ENCODE data around the gene FOXN3.

FOXN3 gene

DNA sequence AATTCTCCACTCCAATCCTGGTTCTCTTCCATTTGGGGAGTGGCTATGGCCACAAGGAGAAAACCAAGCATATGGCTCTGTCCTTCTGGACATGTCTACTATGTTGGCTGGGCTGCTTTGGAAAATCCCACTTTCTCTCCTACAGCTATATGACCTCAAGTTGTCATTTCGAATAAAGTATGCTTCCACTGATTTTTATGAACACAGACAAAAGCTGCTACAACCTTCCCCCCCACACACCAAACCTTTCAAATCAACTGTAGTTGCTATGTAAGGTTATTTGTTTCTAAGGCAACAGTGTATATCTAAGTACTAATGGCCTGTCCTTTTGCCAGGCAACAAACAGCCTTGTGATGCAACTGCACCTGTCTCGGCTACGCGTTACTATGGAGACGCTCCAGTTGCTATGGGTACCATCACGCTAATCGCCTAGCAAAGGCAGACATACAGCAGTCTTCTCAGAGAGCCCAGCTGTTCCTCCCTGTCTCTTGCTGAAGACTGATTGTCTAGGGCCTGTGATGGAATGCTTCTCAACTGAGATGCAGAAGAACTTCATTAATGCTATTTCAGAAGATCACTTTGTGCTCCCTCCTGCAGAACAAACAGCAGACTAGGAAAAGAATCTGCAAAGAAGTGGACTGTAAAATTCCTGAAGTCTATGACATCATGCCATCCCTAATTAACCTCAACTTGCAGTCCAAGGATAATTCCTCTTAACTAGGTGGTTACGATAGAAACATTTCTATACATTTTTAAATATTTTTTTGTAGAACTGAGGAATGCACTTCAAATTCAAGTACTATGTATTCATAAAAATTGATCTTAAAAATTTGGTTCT, 67.6 kb downstream of the FOXN3 start:
- peak; percentile 31 for DNase-seq
- in situ Hi-C loops (cut with MboI; ENCODE audit: low pct_unique_long_range_greater_than_20kb, low sequenced_read_pairs) = no loop called here

DNA sequence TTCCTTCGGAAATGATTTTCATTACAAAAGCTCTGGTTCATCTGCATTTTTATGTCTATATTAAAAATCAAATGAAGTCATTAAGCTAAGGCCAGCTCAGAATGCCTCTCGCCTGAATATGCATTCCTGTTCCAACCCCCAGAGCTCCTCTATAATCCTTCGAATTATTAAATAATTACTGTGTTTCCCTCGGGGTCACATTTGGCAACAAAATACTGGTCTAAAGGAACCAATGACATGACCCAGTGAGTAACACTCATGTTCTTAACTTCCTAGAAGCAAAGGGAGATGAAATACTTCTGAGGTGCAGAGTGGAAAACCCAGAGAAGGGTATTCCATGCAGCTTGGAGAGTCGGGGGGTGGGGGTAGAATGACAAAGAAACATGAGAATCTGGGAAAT, 68.3 kb downstream of the FOXN3 start:
- in situ Hi-C loops (cut with MboI; ENCODE audit: low pct_unique_long_range_greater_than_20kb, low sequenced_read_pairs) = no loop called here
- DNase-seq = no peak

DNA sequence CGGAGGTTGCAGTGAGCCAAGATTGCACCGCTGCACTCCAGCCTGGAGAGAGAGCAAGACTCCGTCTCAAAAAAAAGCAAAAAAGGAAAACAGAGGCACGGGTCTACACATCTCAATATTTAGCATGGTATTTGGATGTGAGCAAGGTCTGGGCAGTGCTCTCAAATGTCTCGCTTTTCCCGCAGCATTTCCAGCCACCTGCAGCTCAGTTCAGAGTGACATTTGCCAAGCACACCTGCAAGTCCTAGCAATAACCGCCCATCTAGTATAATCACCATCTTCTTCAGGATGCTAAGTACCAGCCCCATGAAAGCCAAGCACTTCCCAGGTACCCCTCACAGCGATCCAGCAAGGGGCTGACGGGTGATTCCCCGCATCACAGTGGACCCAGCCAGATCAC, 69.1 kb downstream of the FOXN3 start:
- DNase-seq = no peak
- in situ Hi-C loops (cut with MboI; ENCODE audit: low pct_unique_long_range_greater_than_20kb, low sequenced_read_pairs) = no loop called here

DNA sequence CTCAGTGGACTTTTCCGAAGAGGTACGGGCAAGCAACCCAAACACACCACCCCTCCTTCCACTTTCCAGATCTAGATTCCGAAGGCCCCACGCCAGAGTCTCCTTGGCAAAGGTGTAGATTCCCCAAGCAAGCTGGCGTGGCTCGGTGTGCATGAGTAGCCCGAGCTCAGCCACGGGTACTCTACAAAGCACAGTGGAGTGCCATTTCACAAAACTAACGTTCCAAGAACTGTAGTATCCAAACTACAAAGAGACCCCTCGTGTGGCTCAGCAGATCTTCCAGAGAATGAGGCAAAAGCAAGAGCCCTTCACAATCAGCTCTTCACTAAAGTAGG, 72.1 kb downstream of the FOXN3 start:
- no peak for DNase-seq
- in situ Hi-C loops (cut with MboI; ENCODE audit: low pct_unique_long_range_greater_than_20kb, low sequenced_read_pairs) = no loop called here

DNA sequence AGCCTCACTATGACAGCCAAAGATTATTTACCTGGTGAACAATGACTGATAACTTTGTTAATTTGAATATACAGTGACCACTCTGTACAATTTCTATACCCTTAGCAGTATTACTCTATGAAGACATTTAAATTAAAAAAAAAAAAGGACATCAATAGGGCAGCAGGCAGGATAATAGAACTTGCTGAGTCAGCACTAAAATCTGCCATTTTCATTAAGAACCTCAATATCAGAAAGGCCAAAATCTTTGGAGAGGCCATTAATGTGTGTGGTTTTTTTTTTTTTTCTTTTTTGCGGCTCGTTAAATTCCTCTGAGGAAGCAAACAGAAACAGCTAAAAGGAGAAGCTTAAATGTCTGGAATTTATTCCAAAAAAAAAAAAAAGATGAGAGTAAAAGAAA, 73.7 kb downstream of the FOXN3 start:
- in situ Hi-C loops (cut with MboI; ENCODE audit: low pct_unique_long_range_greater_than_20kb, low sequenced_read_pairs) = no loop called here
- no peak for DNase-seq

DNA sequence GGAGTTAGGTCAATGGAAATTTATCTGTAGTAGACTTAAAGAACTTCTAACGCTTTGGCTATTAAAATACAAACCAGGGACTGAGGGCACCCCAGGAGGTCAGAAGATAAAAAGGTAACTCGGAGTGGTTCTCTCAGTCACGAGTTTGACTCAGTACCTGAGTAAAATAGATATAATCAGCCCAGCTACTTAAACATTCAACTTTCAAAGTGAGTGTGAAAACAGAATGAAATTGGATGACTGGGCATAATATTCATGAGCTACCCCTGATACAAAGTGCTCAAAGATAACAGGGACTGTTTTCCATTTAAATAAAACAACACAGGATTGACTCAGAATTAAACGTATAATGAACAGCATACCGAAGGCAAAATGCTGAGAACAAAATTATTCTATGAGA, 75.0 kb downstream of the FOXN3 start:
- in situ Hi-C loops (cut with MboI; ENCODE audit: low pct_unique_long_range_greater_than_20kb, low sequenced_read_pairs) = no loop called here
- DNase-seq = no peak

DNA sequence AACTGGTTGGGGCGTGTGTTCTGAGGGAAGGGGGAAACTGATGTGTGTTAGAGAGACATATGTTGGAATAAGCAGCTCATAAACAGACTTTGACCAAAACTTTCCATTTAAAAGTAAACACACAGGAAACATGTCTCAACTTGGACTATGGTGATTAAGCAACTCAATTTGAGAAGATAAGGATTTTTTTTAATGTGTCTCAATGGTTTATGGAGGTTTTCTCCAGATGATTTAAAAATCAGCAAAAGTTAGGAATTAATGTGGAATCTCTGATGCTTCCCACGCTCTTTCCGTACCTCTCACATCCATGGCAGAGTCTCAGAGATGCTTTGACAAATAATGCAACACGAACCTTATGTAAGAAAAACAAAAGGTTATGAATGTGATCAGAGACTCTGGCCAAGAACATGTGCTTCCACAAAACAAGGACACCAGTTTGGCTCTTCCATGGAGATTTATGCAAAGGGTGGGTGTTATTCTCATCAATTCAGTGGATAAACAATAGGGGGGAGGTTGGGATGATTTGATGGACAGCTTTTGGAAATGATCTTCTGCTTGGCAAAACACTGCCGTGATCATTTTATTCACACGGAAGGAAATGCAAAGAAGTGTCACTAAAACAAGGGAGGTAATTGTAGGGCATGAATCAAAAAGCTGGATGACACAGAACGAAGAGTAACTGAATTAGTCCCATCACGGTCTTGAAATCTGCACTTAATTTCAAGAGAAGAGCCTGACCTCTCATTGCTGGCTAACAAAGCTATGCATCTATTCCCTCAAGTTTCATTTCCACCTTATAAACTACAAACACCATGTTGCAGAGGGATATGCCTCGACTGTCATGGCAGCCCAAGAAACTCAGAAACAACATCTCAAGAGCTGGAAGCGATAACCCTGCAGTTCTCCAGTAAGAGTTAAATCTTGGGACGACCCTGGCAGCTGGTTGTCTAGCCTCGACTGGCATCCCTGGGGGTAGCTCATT, 76.5 kb downstream of the FOXN3 start:
- in situ Hi-C loops (cut with MboI; ENCODE audit: low pct_unique_long_range_greater_than_20kb, low sequenced_read_pairs) = no loop called here
- DNase-seq = peak; percentile 25

DNA sequence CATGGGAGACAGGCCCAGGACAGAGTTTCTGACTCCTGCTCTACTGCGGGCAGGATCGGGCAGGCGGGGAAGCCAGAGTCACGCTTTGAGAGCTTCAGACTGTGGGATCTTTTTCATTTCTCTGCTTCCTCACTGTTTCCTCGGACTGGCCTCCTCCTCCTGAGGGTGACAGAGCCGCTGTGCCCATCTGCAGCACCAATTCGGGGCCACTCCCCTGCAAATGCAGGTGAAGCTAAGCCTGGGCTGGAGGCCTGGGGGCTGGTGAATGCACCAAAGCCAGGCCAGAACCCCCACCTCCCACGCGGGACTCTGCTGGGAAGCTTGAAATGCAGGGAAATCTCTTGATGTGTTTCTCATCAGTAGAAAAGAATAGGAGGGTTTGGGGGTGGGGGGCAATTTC, 77.5 kb downstream of the FOXN3 start:
- DNase-seq = no peak
- in situ Hi-C loops (cut with MboI; ENCODE audit: low pct_unique_long_range_greater_than_20kb, low sequenced_read_pairs) = no loop called here

DNA sequence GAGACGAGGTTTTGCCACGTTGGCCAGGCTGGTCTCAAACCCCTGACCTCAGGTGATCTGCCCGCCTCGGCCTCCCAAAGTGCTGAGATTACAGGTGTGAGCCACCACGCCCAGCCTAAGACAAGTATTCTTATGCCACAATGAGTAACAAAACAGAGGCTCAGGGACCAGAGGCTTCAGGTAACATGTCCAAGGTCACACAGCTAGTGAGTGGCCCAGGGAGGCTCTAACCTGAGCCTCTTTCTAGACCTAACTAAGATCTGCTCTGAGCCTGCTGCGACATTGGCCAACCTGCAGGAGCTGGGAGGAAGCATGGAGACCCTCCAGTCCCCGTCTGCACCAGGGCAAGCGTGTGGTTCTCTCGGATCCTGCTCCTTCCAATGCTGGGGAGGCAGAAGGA, 77.9 kb downstream of the FOXN3 start:
- in situ Hi-C loops (cut with MboI; ENCODE audit: low pct_unique_long_range_greater_than_20kb, low sequenced_read_pairs) = no loop called here

DNA sequence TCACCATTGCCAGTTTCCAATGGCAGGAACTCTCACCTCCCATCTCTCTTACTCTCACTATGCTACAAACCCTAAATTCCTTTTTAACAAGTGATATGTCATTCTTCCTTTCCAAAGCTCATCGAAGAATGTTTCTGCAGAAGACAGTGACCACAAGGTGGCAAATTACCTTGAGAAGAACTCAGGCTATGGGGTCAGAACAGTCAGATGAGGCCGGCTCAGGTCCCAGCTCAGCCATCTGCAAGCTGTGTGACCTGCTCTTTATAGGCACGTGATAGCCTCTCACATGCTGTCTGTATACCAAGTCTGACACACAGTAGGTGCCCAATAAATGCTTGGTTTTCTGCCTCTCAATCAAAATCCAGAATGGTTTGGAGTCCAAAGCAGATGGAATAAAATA, 80.7 kb downstream of the FOXN3 start:
- in situ Hi-C loops (cut with MboI; ENCODE audit: low pct_unique_long_range_greater_than_20kb, low sequenced_read_pairs) = no loop called here
- peak; percentile 20 for DNase-seq

More for the DNA sequence above, 77.9 kb downstream of the FOXN3 start:
- DNase-seq = no peak

DNA sequence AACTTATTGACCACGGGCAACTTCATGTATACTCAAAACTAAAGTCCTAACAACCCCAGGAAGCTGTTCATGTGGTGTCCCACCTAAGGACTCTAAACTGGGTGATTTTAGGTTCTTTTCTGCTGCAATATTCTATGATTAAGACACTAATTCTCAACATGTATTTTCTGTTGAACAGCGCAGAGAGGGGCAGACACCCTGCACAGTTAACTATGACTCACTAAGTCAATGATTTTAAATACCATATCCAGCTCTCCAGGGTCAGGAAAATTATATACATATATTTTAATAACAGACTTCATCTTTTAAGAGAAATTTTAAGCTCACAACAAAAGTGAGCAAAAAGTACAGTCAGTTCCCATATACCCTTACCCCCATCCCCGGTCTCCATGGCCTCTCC, 85.0 kb downstream of the FOXN3 start:
- DNase-seq = no peak
- in situ Hi-C loops (cut with MboI; ENCODE audit: low pct_unique_long_range_greater_than_20kb, low sequenced_read_pairs) = no loop called here

DNA sequence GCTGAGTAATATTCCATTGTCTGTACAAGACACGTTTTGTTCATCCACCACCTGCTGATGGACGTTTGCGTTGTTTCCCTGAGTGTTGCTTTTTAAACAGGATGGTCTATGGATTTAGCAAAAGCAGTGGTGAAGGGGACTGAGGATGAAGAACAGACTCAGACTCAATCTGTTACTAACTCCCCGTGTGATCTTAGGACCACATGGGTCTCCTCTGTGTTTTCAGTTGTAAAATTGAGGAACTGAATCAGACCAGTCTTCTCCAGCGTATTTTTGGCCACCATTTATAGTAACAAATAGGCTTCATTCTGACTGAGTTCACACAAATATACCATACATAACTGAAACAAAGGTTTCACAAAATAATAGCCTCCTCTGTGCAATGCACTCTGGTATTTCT, 85.6 kb downstream of the FOXN3 start:
- peak; percentile 18 for DNase-seq
- in situ Hi-C loops (cut with MboI; ENCODE audit: low pct_unique_long_range_greater_than_20kb, low sequenced_read_pairs) = no loop called here

DNA sequence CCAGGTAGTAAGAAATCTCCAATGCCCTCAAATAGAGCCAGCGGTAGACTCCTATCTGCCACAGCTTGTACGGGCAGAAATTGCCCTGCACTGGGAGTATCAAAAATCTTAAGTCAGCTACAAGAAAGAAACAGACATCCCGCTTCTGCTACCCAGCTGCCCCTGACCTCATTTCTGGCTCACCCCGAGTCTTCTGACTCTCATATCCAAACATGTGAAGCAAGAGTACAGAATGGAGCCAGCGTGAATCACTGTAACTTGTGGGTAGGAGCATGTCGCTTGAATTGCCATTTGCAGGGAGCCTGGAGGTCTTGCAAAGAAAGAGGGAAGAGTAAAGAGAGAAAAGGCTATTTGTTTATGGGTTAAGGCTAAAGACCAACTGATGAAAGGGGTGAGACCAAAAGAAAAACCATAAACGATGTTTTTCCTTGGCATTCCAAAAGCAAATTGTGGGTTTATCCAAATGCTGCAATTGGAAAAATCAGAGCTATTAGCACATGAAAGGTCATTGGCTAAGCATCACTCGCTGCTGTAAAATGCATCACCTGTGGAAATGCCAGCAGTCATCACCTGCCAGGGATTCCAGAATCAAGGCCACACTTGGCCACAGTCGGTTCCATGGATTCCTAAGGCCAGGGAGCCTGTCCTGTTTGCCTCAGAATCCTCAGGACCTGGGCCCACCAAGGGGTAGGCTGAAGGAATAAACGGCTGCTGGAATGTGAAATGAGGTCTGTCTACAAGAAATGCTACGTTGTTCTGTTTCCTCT, 86.6 kb downstream of the FOXN3 start:
- DNase-seq = no peak
- in situ Hi-C loops (cut with MboI; ENCODE audit: low pct_unique_long_range_greater_than_20kb, low sequenced_read_pairs) = no loop called here

DNA sequence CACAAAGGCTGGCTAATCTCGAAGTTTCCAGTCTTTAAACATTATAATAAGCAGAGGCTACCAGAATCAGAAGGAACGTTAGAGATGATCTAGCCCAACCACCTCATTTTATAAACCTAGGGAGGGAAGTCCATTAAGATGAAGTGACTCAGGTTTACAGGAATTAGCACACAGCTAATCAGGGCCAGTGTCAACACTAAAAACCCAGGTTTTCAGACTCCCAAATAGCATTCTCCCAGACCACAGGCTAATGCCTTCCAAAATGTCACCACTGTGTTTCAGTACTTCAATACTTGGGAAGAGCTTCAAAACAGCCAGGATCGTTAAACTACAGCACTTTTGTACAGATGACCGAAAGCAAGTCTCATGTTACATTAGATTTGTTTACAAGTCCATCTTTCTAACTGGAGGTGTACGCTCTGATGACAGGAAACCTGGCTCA, 89.2 kb downstream of the FOXN3 start:
- no peak for DNase-seq
- in situ Hi-C loops (cut with MboI; ENCODE audit: low pct_unique_long_range_greater_than_20kb, low sequenced_read_pairs) = no loop called here

DNA sequence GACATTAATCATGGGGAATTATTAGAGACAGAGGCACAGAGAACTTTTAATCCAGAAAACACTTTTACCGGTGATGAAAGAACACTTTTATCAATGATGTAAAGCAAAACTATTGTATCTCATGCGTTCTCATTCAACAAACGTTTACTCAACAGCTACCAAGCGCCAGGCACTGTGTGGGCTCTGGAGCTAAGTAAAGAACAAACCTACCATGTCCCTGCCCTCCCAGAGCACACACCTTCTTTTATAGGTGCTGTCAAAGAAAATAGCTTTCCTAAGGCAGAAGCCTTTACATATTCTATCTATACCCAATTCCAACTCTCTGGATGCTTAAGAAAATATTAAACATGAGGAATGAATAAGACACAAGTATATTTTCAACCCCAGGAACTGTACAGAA, 91.1 kb downstream of the FOXN3 start:
- no peak for DNase-seq
- in situ Hi-C loops (cut with MboI; ENCODE audit: low pct_unique_long_range_greater_than_20kb, low sequenced_read_pairs) = no loop called here

DNA sequence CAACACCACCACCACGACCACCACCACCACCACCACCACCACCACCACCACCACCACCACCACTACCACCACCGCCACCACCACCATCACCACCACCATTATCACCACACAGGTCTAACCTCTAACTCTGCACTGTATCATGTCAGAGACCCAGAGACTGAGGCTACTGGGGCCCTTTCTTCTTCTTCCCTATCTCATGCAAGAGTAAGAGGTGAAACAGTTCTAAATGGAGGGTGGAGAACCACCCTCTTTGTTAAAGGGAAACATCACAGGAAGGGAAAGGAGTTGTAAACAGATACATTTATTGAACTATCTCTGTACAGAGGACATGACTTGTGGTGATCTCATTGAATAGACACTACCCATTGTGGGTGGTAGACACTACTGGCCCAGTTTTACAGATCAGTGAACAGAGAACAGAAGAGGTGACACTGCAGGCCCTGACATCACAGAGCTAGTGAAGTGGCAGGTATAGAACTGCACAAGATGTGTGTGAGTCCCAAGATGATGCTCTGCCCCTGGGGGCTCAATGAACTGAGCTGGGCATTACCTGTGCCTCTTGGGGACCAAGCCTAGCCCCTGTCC, 91.6 kb downstream of the FOXN3 start:
- in situ Hi-C loops (cut with MboI; ENCODE audit: low pct_unique_long_range_greater_than_20kb, low sequenced_read_pairs) = no loop called here
- no peak for DNase-seq

DNA sequence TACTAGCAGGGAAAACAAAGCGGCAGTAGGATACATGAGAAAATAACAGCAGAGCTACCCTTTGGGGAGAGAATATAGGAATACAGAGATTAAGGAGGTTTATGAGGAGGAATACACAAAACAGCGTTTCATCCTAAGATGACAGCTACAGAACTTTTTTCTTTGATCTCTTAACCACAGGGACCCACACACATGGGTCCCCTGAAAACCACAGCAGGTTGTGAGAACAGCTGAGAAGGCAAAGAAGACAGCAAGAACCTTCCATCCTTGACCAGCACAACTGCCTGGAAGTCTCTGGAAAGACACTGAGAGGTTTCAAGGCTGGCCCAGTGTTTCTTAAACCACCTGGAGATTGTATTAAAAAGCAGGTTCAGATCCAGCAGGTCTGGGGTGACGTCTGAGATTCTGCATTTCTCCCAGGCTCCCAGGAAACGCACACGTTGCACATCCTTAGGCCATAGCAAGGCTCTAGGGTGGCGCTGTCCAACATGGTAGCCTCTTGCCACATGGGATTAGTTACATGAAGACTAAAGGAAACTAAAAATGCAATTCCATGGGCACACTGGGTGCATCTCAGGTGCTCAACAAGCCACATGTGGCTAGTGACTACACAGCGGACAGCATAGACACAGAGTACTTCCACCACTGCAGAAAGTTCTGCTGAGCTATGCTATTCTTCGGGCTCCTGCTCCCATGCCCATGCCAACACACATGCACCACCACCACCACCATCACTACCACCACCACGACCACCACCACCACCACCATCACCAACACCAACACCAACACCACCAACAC, 92.3 kb downstream of the FOXN3 start:
- in situ Hi-C loops (cut with MboI; ENCODE audit: low pct_unique_long_range_greater_than_20kb, low sequenced_read_pairs) = no loop called here
- DNase-seq = no peak

DNA sequence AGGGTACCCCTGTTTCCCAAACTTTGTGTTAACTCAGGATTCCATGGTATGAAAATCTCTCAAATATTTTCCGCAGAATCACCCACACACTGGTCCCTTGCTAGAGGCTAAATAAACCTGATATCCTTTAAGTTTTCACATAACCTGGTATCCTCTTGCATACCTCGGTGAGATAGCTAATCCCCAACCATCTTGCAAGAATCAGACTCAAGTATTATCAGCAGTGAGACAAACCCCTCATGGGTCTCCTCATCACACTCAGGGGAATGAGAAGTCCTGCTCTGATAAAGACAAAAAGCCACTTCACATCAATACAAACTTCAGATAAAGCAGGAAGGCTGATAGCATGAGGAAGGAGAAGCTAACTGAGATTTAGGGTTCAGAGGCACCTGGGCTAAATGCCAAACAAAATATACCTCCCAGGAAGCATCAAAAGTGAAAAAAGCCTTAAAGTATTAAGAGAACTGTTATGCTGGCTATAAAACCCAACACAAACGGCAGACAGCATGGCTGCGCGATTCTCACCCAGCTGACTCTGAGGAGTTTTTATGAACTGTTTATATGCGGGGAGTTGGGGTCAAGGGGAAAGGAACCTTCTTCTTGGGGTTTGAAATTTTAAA, 96.5 kb downstream of the FOXN3 start:
- in situ Hi-C loops (cut with MboI; ENCODE audit: low pct_unique_long_range_greater_than_20kb, low sequenced_read_pairs) = no loop called here
- no peak for DNase-seq

All from KBM-7 (cell line).